HepG2 (cell line): ENCODE measurements around the gene ISY1. TPM values are rescaled to one million over a fixed set of nuclear protein-coding genes. Genes with fewer than 3 reads are reported as not detected.

Source experiments
- KIAA2018 ChIP-seq: sonication (generic); formaldehyde crosslinking; IDR thresholded peaks from 2 replicates; pipeline ENCODE4 v1.5.0; 2020; ENCODE audit warnings: mild to moderate bottlenecking, missing genetic modification reagents, borderline replicate concordance
- MED1 ChIP-seq: sonication (generic); formaldehyde crosslinking; IDR thresholded peaks from 2 replicates; pipeline ENCODE4 v1.4.0; 2020; ENCODE audit warnings: missing genetic modification reagents
- MEIS2 ChIP-seq: sonication (generic); formaldehyde crosslinking; IDR thresholded peaks from 2 replicates; pipeline ENCODE4 v1.9.0; 2021; ENCODE audit warnings: mild to moderate bottlenecking, missing genetic modification reagents
- NCOR1 ChIP-seq: fragments of 200-600 bp; sonication (generic); IDR thresholded peaks from 2 replicates; pipeline ENCODE4 v1.7.0; 2017; ENCODE audit warnings: antibody characterized with exemption, low read length, borderline replicate concordance
- SMAD3 ChIP-seq: sonication (generic); formaldehyde crosslinking; IDR thresholded peaks from 2 replicates; pipeline ENCODE4 v1.4.0; 2020; ENCODE audit warnings: missing genetic modification reagents
- SP4 ChIP-seq: sonication (generic); formaldehyde crosslinking; IDR thresholded peaks from 2 replicates; pipeline ENCODE4 v1.8.1; 2023; ENCODE audit warnings: mild to moderate bottlenecking, missing genetic modification reagents
- TP53 ChIP-seq: sonication (generic); formaldehyde crosslinking; conservative IDR thresholded peaks from 2 replicates; pipeline ENCODE4 v1.4.0; 2020; ENCODE audit warnings: missing genetic modification reagents
- YY1 ChIP-seq: IDR thresholded peaks from 2 replicates; pipeline ENCODE4 v1.6.1; 2011; ENCODE audit warnings: low read length, low read depth, moderate library complexity, mild to moderate bottlenecking; ENCODE audit not compliant: insufficient read depth, insufficient replicate concordance
- ZNF20 ChIP-seq: sonication (generic); formaldehyde crosslinking; IDR thresholded peaks from 2 replicates; pipeline ENCODE4 v1.4.0; 2020; ENCODE audit warnings: mild to moderate bottlenecking, moderate library complexity, missing genetic modification reagents
- ZNF224 ChIP-seq: sonication (generic); formaldehyde crosslinking; IDR thresholded peaks from 2 replicates; pipeline ENCODE4 v1.5.0; 2020; ENCODE audit warnings: mild to moderate bottlenecking, missing genetic modification reagents
- polyA plus RNA-seq, 8 experiments: library from polyadenylated mRNA; depleted of rRNA in 3 of 8; stranded (reverse) in 7 of 8; unstranded in 1 of 8; fragments of >200 nt; fragmentation: Illumina TruSeq in 4 of 8; extraction: Trizol in 4 of 8; gene quantifications; 2 replicates each; pipeline versions ENCODE4 v1.2.1 to v1.2.3, GENCODE V29; 2011 to 2016; ENCODE audit warnings: low read depth in 4 of 8, missing spikeins in 1 of 8, mixed read lengths in 1 of 8; ENCODE audit not compliant: insufficient read depth in 1 of 8
- total RNA-seq, 5 experiments: library from RNA; depleted of rRNA; stranded (reverse); fragments of >200 nt; fragmentation: Illumina TruSeq; extraction: Trizol; gene quantifications; 2 replicates each; pipeline ENCODE4 v1.2.3, GENCODE V29; 2016; ENCODE audit warnings: low read depth in 1 of 5
- TF ChIP-seq, protein P1 (sequence below): sonication (generic); formaldehyde crosslinking; conservative IDR thresholded peaks from 2 replicates; pipeline ENCODE4 v1.8.0; 2022; ENCODE audit warnings: mild to moderate bottlenecking, moderate library complexity, missing genetic modification reagents
- TF ChIP-seq, protein P2 (sequence below): sonication (generic); formaldehyde crosslinking; conservative IDR thresholded peaks from 2 replicates; pipeline ENCODE4 v1.4.0; 2020; ENCODE audit warnings: mild to moderate bottlenecking, missing genetic modification reagents, moderate library complexity
- TF ChIP-seq, protein P3 (sequence below): sonication (generic); formaldehyde crosslinking; IDR thresholded peaks from 2 replicates; pipeline ENCODE4 v1.9.0; 2021; ENCODE audit warnings: missing genetic modification reagents, borderline replicate concordance

The ISY1 gene
- total and polyA plus RNA-seq, 2 of the 13 experiments (the other 11 are each of a cell fraction or from before 2014, with no cell fraction given): 21.0 to 39.1 TPM

GRCh38 chr3:129120254-129121004 lies 40.4 kb downstream of the ISY1 start (continued):
- TF ChIP-seq KIAA2018: no peak
- 0 out of 2 replicates have a peak, but pooled peaks have one; percentile 49 for TF ChIP-seq ZNF224 (CRISPR knock-in tag)
- TF ChIP-seq YY1: peak; percentile 12
- TF ChIP-seq SMAD3 (CRISPR knock-in tag): no peak
- TF ChIP-seq MED1 (CRISPR knock-in tag): peak; percentile 65; the same call in 1 of the 2 replicates
- TF ChIP-seq, protein P1, sequence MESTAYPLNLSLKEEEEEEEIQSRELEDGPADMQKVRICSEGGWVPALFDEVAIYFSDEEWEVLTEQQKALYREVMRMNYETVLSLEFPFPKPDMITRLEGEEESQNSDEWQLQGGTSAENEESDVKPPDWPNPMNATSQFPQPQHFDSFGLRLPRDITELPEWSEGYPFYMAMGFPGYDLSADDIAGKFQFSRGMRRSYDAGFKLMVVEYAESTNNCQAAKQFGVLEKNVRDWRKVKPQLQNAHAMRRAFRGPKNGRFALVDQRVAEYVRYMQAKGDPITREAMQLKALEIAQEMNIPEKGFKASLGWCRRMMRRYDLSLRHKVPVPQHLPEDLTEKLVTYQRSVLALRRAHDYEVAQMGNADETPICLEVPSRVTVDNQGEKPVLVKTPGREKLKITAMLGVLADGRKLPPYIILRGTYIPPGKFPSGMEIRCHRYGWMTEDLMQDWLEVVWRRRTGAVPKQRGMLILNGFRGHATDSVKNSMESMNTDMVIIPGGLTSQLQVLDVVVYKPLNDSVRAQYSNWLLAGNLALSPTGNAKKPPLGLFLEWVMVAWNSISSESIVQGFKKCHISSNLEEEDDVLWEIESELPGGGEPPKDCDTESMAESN (CRISPR knock-in tag): peak; percentile 25; the same call in 1 of the 2 replicates
- TF ChIP-seq TP53: no peak
- peak; percentile 60; the same call in 1 of the 2 replicates for TF ChIP-seq SP4
- TF ChIP-seq NCOR1: peak; percentile 10; the same call in 1 of the 2 replicates
- 0 out of 2 replicates have a peak, but pooled peaks have one; percentile 43 for TF ChIP-seq ZNF20 (CRISPR knock-in tag)
- TF ChIP-seq, protein P2, sequence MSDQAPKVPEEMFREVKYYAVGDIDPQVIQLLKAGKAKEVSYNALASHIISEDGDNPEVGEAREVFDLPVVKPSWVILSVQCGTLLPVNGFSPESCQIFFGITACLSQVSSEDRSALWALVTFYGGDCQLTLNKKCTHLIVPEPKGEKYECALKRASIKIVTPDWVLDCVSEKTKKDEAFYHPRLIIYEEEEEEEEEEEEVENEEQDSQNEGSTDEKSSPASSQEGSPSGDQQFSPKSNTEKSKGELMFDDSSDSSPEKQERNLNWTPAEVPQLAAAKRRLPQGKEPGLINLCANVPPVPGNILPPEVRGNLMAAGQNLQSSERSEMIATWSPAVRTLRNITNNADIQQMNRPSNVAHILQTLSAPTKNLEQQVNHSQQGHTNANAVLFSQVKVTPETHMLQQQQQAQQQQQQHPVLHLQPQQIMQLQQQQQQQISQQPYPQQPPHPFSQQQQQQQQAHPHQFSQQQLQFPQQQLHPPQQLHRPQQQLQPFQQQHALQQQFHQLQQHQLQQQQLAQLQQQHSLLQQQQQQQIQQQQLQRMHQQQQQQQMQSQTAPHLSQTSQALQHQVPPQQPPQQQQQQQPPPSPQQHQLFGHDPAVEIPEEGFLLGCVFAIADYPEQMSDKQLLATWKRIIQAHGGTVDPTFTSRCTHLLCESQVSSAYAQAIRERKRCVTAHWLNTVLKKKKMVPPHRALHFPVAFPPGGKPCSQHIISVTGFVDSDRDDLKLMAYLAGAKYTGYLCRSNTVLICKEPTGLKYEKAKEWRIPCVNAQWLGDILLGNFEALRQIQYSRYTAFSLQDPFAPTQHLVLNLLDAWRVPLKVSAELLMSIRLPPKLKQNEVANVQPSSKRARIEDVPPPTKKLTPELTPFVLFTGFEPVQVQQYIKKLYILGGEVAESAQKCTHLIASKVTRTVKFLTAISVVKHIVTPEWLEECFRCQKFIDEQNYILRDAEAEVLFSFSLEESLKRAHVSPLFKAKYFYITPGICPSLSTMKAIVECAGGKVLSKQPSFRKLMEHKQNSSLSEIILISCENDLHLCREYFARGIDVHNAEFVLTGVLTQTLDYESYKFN: peak; percentile 61
- TF ChIP-seq, protein P3, sequence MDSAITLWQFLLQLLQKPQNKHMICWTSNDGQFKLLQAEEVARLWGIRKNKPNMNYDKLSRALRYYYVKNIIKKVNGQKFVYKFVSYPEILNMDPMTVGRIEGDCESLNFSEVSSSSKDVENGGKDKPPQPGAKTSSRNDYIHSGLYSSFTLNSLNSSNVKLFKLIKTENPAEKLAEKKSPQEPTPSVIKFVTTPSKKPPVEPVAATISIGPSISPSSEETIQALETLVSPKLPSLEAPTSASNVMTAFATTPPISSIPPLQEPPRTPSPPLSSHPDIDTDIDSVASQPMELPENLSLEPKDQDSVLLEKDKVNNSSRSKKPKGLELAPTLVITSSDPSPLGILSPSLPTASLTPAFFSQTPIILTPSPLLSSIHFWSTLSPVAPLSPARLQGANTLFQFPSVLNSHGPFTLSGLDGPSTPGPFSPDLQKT (CRISPR knock-in tag): no peak
- no peak for TF ChIP-seq MEIS2 (CRISPR knock-in tag)
